GM19467 (cell line): ENCODE data around the gene PSORS1C2.

ENCODE experiments used
- ATAC-seq: cut with Tn5 transposase; IDR thresholded peaks from one replicate; pipeline ENCODE4 v1.9.1; 2021; ENCODE audit warnings: mild to moderate bottlenecking, moderate library complexity; ENCODE audit not compliant: unreplicated experiment

Gene PSORS1C2

DNA sequence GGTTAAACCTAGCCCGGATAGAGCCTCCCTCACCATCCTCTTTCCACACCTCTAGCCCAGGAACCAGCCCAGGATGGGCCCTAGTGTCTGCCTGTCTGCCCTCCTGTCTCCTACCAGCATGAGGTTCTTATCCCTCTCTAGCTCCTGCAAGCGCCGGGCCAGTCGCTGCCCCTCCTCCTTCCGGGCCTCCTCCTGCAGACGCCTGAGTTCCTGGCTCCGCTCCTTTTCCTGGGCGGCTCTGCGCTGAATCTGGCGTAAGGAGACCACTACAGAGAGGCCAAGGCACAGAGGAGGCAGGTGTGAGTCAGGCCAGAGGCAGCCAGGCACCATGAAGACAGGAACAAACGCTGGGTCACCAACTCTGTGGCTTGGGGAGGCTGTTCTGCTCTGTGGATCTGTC is 4.3 kb upstream of the PSORS1C2 start:
- ATAC-seq, result no peak

- ATAC-seq, result no peak
Observed at GRCh38 chr6:31142361-31142761, 3.5 kb upstream of the PSORS1C2 start.

DNA sequence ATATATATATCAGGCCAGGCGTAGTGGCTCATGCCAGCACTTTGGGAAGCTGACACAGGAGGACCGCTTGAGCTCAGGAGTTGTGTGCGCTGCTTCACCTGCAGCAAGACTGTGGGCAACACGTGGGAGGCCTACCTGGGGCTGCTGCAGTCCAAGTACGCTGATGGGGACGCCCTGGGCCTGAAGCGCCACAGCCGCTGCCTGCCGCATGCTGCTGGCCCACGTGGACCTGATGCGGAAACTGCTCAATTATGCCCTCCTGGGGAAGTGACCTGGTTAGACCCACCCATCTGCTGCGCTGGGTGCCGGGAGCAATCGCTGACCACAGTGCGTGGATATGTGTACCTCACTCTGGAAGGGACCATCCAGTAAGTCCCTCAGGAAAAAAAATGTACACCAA is 1.8 kb upstream of the PSORS1C2 start:
- no peak for ATAC-seq

GRCh38 chr6:31139599-31139998 is 733 bp upstream of the PSORS1C2 start:
- no peak for ATAC-seq

DNA sequence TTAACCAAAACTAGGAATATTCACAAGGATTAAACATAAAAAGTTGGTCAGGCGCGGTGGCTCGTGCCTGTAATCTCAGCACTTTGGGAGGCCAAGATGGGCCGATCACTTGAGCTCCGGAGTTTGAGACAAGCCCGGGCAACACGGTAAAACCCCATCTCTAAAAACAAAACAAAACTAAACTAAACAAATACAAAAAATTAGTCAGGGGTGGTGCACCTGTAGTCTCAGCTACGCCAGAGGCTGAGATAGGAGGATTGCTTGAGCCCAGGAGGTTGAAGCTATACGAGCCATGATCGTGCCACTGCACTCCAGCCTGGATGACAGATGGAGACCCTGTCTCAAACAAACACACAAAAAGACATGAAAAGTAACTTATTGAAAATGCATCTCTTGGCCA is 3.2 kb downstream of the PSORS1C2 start:
- ATAC-seq, result no peak

- no peak for ATAC-seq
Observed at GRCh38 chr6:31132806-31133205, 6.1 kb downstream of the PSORS1C2 start.

DNA sequence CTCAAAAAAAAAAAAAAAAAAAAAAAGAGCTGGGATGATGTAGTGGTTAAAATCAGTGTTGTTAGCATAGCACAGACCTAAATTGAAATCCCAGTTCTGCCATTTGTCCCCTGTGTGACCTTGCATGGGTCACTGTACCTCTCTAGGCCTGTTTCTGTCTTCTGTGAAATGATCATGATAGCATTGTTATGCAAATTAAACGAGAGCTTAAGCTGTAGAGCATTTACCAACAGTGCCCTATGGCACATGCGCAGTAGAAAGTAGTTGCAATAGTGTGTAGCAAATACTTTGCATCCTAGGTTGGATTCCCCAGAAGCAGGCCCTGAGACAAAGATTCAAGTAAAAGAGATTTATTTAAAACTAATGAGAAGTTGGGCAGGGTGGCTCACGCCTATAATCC is 7.3 kb downstream of the PSORS1C2 start:
- no peak for ATAC-seq

- ATAC-seq, result no peak
Observed at GRCh38 chr6:31130751-31131150, 8.1 kb downstream of the PSORS1C2 start.

DNA sequence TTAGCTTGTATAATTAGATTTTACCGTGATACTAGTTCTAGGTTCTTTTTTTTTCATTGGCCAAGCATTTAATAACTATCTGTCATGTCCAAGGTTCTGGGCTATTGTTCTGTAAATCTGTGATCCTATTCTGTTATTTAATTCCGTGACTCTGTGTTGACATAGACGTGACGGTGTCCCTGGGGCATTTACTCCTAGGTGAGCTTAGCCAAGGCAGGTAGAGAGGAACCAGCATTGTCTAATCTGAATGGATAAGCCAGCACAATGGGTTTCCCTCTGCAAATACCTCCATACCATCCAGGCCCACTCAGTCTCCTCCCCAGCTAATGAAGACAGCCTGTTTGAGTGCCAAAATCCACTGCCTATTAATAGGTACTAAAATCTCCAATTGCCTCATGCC is 9.7 kb downstream of the PSORS1C2 start:
- no peak for ATAC-seq

DNA sequence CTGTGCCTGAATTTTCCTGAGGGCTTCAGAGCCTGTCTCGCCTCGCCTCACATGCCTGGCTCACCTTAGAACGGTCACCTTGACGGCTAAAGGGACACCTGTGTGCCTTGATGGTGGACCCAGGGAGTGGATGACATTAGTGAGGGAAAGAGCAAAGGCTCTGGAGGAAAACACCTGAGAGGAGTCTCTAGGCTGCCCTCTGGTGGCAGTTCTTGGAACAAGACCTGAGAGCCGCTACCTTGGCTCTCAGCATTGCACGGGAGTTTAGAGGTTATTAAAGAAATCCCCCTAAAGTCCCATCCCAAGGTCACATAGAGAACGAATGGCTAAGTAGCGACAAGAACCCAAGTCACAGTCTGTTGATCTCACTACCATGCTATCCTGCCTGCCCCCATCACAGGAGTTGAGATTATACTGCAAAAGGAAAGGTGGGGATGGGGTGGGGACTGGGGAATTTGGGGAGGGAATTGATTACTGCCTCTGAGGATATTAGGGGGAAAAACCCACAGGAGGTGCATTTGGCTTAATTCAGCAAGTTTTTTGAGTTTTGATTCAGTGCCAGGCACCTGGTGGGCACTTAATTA is 10.7 kb downstream of the PSORS1C2 start:
- ATAC-seq, result no peak

GRCh38 chr6:31126396-31127175 is 12.3 kb downstream of the PSORS1C2 start:
- ATAC-seq, result no peak

GRCh38 chr6:31125586-31126363 is 13.1 kb downstream of the PSORS1C2 start:
- no peak for ATAC-seq

DNA sequence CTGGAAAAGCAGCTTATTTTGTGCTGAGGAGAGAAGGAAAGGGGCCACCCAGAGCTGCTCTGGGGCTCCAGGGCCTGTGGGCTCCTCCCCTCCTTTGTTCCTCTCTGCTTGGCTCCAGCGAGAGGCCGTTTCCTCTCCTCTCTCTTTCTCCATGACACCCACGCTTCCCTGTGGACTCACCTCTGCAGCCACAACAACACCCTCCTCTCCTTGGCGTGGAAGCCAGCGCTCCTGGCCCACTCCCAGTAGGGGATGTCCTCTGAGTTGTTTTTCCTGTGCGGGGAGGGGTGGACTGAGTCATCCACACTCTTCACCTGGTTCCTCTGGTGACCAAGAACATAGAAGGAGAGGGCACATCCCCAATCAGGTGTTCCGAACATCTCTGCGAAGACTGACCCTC is 13.7 kb downstream of the PSORS1C2 start:
- no peak for ATAC-seq

DNA sequence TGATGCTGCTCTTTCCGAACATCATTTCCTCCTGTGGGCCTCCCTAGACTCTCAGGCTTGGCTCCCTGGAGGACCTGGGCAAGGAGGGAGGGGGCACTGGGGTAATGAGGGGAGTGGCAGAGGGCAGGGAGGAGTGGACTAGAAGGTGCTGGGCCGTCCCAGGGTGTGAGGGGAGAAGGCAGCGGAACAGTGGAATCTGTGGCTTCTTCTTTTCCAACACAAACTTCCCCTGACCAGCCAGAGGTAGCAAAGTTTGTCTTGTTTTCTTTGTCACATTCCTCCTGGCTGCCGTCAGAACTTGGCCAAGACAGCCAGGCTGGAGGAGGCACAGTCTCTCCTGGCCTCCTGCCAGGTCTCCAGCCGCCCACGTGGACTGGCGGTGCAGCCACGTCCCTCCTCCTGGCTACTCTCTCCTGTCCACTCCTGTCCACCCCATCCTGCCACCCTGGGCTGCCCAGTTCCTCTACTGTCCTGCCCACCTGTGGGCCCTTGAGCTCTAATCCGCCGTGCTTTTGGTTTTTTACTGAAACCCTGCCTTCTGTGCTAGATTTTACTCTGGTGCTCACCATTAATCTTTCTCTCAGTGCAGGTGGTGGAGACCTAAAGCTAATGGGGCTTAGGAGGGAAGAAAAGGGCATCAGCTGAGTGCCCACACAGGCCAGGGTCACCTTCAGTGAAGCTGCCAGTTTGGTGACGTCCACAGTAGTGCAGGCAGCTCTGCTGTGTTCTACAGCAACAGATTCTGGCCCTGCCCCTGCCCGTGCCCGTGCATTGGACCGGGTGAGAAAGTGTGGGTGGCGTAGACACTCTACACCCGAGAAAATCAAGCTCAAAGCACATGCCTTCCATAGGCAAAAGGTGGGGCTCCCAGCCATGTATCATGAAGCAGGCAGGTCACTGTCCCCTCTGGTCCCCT is 15.8 kb downstream of the PSORS1C2 start:
- no peak for ATAC-seq

DNA sequence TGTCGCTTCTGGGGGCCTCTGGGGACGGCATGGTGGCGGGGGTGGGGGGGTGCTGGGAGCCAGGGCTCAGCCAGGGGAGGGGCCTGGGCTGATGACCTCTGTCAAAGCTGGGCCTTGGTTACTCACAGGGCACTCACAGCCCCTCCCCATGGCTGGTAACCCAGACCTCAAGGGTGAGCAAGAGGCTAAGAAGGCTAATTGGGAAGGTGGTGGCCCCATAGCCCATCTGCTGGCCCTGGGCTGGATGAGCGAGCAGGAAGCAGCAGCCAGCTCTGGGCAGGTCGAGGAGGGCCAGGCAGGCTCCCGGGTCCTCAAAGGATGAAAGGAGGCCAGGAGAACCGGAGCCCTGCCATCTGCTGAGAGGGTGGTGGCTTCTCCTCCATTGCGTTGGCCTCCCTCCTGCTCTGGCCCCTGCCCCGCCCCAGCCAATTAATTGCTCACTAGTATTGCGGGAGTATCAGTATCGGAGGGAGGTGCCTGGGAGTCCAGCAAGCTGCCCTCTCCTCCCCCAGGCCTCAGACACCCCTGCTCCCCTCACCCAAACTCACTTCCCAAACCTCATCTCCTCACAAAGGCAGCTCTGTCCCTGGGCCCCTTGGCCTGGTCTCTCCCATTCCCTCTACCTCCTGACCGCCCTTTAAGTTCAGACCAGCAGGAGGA is 17.6 kb downstream of the PSORS1C2 start:
- no peak for ATAC-seq

DNA sequence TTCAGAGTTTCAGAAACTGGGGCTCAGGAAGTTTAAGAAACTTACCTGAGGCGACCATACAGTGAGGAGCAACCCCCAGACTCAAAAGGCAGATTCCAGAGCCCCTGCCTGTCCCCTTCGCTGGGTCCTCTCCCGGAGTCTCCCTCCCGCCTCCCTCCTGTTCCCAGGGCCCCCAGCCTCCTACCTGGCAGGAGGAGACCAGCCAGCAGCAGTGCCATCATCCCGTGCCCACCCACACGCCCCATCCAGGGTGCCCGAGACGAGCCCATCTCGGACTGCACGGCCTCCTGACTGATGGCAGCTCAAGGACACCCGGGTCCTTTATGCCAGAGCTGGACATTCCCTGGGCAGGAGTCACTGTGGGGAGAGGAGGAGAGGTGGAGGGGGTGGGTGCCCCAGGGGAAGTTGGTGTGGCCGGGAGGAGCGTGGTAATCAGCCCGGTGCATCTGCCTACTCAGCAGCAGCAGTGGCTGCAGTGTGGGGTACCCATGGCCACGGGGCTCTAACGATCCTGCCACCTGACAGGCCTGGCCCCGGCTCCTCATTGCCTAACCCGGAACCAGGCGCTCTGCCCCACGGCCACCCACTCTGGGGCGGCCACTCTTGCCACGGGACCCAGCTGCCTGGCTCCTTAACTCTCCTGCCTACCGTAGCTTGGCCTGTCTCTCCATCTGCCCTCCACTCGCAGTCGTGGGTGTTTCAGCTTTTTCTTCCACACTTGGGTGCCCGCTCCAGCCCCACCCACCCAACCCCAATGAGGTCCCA is 18.5 kb downstream of the PSORS1C2 start, which contains the start of gene CDSN:
Gene CDSN, minus strand, starts transcription at position 296 of the 765 bp plus-strand sequence. Its CDS starts 27 bp downstream, at position 269.
- ATAC-seq, result no peak

- ATAC-seq, result no peak
Observed at GRCh38 chr6:31118178-31118577, 20.7 kb downstream of the PSORS1C2 start.

DNA sequence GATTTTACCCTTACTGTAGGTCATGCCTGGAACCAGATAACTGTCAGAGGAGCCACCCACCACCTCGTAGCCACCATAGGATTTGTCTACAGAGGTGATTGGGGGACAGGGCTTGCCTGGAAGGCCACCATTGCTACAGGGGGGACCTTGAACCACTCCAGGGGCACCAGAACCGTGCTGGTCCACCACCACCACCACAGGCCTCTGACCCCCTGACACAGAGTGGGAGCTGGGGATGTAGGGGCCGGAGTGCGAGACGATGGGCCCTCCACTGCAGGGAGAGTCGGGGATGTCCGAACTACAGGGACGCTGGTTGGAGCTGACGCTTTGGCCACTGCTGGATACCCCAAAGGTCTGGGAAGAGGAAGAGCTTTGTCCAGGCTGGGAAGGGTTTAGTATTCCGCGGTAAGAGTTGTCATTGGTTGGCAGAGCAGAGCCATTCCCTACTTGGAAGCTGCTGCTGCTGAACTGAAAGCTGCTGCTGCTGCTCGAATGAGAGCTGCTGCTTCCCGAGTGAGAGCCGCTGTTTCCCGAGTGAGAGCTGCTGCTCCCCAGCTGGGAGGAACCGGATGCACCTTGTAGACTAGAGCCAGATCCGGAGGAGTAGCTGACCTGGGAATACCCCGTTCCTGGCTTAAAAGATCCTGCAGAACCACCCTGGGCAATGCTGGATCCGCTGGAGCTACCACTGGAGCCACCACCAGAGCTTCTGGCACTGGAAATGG is 22.0 kb downstream of the PSORS1C2 start:
- no peak for ATAC-seq
